ENCODE data around the gene INPP5E. TPM values are rescaled to one million over a fixed set of nuclear protein-coding genes. Genes with fewer than 3 reads are reported as not detected.

The INPP5E gene
- total RNA-seq, 1 donor from 2014 or later = 4.8 TPM

DNA sequence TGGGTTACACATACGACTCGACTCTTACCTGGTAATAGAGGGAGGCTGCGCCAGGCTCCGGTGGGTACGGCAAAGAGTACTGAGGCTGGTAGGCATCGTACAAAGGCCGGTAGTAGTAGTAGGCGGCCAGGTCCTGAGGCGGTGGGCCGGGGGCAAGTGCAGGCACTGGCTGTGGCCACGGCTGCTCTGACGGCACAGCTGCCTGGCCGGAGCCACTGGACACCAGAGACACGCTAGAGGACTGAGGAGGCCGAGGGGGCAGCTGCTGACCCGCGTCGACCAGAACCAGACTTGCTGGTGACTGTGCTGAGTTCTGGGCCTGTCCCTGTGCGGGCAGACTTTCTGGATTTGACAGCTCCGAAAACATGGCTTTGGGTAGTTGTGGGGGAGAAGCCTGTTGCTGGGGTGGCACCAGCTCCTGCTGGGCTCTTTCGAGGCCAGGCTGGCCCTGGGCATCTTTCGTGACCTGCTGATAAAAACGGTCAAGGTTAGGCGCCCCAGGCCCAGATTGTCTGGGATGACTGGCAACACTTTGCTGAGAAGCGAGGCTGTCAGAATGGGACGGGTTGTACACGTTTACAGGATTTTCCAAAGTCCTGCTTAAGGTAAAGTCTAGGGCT lies 34.5 kb upstream of the INPP5E start:
- DNase-seq = no peak

DNA sequence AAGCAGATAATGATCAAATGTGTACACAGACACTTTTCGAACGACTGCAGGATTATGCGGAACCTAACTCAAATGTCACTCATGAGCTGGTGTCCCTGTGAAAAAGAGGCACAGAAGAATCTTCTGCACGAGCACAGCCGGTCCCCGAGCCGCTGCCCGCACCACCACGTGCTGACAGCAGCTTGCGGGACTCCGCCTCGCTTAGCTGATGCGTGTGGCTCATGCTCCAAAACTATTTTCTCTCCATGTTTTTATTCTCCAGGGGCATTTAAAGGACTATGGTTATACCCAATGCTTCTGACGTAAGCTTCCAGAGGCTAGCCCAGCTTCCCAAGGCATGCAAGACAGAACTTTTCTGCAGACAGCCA lies 33.7 kb upstream of the INPP5E start:
- DNase-seq = no peak

DNA sequence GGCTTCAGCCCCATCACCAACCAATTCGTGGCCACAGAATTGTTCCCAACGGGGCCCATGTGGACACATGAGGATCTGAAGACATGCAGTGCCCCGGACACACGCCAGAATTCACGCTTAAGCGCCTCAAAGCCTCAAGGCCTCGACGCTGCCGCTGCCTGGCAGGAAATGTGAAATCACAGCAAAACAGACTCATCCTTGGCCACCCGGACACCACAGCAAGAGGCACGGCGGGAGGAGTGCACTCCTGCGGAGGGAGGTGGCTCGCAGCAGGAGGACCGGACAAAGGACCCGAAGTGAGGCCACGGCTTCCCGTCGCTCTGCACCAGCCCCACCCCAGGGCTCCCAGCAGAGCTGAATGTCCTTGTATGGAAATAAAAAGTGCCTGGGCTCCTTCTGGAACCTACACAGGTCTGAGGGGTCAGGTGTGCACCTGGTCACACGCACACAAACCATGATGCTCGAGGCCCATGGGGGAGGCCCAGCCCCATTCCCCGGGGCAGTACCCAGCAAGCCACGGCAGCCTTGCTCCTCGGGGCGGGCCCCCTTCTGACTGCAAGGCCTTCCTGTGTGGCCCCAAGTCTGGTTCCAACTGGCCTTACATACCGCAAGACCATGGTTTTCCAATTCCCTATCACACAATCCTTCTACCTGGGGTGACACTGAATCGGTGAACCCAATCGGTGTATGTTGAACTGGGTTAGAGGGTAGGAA lies 33.2 kb upstream of the INPP5E start:
- DNase-seq = no peak

DNA sequence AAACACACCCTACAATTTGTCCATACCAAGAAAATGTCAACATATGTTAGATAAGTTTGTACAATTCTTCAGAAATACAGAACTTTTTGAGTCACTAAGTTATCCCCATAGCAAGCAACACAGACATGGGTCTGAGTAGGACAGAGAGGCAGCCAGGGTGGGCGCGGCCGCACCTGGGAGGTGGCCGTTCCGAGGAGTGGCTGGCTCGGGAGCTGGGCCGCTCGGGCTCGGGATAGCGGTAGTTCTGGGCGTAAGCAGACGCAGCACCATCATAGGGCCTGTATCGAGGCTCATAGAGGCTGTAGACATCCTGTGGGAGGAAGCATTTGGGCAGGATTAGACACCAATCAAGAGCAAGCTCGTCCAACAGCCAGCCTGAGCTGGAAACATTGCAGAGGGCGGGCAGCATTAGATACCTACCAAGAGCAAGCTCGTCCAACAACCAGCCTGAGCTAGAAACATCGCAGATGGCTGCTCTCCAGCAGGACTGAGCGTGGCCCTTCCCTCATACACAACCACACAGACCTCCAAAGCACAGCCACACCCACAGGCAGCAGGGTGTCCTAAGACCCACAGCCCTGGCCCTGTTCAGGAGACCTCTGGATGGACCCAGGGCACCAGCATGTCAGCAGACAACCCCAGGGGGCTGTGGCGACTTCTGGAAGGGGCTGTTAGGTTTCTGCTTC lies 32.3 kb upstream of the INPP5E start:
- no peak for DNase-seq

DNA sequence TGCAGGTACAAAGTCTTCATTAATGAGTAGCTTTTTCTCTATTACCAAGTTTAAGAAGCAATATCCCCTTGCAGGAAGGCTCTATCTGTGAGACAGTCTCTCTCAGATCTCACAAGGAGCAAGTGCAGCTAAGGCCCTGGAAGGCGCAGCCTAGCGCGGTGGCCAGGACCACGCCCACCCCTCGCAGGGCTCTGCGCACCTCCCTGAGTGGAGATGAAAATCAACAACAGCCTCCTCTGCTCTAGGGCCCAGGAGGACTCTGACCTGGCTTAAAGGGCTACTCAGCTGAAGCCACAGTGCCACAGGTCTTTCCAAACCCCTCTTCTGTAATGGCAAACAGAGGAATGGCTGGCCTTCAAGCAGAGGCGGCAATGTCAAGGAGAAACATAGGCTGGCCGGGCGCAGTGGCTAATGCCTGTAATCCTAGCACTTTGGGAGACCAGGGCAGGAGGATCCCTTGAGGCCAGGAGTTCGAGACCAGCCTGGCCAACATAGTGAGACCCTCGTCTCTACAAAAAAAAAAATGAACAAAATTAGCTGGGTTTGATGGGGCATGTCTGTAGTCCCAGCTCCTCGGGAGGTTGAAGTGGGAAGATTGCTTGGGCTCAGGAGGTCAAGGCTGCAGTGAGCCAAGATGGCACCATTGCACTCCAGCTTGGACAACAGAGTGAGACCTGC lies 31.3 kb upstream of the INPP5E start:
- no peak for DNase-seq

DNA sequence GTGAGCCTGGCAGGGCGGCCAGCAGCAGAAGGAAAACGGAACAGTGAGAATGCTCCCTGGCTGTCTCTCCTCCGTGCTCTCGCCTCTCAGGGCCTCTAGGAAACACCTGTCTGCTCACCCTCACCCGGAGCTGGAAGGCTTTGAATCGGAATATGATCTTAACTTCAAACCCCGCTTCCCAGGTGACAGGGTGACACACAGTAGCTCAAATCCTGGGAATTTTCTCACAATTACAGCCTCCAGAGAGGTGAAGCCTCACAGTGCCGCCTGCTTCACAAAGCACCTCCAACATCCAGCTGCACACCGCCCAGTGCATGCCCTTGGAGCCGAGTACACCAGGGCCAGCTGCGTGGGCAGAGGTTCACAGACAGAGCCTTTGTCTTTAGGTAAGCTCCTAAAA lies 30.7 kb upstream of the INPP5E start:
- no peak for DNase-seq

DNA sequence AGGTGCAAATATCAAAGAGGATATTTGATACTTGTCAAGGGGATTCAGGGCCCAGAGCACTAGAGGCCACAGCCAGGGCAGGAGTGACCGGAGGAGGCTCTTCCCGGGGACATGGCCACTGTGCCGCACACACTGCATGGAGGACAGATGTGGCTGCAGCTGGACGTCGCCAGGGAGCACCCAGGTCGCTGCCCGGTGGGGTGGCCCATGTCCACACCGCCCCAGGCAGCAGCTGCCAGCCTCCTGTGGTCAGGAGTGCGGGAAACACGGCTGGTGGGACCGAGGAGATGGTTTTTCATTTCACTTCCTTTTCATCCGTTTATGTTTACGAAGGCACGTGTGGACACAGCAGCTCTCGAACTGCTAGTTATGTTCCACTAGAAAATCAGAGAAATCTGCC lies 28.1 kb upstream of the INPP5E start:
- no peak for DNase-seq

DNA sequence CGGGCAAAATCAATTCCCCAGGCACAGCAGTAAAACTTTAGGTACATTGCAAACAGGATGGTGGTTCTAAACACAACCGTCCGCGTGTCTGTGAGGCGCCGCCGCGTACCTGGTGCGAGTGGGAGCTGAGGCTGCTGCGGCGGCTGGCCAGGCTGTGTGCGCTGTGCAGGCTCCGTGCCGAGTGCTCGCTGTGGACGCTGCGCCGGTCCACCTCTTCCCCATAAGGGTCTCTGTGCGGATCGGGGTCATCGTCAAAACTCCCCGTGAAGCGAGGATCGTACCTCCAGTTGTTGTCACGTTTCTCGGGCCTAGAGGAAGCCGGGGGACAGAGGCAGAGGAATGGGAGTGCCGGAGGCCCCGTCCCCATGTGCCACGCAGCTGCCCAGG lies 26.5 kb upstream of the INPP5E start:
- no peak for DNase-seq

DNA sequence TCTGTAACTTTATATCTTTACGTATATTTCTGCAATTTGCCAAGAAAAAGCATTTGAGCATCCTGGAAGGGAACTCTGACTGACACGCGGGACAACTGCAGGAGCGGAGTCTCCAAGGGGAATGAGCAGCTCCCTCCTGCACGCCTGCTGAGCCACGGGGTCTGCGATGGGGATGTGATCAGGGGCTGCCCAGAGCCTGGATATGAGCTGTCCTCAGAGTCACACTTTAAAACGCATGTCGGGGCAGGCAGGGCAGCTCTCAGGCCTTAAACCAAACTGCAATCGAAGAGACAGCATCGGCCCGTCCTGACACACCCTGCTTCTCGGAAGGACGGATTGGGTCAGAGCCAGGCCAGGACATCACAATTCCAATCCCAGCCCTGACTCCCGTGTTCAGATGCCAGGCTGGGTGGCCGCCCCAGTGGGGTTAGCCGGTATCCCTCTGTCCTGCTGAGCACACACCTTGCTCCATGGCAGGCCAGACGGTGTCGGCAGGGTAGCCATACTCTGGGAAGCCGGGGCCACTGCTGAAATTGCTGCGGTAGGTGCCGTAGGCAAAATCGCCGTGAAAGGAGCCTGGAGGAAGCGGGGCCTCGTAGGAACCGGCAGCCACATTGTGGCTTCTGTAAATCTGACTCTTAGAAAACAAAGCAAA lies 26.0 kb upstream of the INPP5E start:
- no peak for DNase-seq

DNA sequence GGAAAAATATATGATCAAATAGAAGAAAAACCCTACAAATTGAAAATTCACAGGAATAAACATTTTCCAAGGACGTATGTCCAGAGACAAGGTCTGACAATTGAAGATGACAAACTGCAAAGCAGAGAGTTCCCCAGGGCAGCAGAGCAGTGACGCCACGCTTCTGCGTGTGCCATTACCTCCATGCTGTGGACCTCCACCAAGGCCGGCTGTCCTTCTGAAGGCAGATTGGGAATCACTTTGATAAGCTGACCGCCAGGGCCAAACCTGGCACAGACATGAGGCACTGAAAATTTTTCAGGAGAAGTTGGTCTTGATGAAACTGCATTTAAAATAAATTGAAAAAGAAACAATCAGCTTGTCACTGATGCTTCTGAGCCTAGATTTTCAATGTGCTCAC lies 24.6 kb upstream of the INPP5E start:
- no peak for DNase-seq

DNA sequence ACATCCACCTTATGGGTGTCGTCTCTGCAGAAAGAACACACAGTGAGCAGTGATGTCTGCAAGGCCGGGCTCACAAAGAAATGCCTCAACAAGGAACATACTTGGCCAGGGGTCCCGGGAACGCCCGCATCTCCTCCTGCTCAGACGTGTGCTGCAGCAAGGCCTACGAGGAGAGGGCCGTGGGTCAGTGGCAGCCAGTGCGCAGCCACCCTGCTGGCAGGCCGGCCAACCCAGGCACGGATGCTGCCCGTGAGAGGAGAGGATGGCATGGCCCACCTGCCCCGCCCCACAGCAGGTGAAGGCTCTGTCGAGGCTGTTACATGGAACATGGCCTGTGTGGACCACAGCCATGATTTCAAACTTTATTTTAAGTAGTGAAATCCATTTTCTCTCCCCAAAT lies 23.9 kb upstream of the INPP5E start:
- no peak for DNase-seq

DNA sequence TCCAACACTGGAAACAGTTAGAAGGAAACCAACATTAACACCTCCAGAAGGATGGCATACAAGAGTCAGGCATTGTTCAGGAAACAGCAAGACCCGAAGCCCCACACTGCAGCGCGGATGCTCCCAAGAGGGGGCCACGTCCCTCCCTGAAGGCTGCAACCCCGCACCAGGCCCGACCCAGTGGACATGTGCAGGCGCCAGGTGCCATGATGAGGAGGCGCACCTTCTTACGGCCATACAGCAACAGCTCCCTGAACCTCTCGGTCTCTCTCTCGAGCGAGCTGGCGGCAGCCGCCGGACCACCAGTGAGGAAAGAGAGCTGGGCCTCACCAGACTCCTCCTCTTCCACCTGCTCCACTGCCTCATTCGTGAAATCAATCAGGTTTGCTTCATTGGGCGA lies 23.0 kb upstream of the INPP5E start:
- no peak for DNase-seq

DNA sequence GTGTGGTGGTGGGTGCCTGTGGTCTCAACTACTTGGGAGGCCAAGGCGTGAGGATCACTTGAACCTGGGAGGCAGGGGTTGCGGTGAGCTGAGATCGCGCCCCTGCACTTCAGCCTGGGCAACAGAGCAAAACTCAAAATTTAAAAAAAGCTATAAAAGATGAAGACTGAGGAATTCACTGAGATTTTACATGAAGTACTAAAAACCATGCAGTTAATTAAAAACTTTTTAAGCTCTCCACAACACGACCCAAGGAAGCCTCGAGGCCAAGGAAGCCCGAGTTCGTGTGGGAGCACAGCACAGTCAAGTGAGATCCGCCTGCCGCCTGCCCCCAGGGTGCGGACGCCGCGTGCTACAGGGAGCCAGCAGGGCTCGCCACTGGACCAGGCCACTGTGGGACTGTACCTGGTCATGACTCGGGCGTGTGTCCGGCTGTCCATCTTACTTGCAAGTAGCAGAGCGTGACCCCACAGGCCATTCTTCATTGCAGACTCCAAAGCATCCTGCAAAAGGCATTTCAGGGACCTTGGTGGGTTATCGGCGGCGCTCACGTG lies 21.2 kb upstream of the INPP5E start:
- no peak for DNase-seq

DNA sequence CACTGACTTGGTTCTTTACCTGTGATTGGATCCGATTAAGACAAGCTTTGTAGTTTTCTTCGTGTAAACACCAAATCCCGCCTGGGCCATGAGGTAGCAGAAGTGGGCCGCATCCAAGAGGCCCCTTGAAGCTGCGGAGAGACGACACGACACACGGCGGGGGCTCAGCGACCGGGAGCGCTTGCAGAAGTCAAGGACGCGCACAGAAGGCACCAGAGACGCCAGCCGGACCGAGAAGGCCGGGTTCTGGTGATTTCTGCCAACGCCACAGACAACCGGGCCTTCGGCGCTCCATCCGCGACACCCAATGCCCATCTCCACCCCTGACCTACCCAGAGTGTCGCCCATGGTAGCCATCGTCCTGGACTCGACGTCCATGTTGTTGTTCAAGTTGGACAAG lies 19.8 kb upstream of the INPP5E start:
- DNase-seq = no peak

DNA sequence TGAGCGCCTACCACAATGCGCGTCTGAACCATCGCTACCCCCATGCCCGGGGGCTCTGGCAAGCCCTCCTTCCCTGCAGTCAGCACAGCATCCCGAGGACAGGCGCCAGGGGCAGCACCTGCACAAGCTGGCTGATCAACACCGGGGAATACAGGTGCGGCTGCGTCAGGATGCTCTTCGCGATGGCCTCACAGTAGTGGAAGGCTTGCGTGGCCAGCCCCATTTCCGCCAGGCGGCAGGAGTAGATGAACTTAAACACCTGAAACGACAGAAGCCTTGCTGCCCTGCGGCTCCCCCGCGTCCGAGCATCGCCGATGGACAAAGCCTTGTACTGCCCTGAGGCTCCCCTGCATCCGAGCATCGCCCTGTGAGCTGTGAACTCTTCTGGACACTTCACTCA lies 17.7 kb upstream of the INPP5E start:
- DNase-seq = no peak

DNA sequence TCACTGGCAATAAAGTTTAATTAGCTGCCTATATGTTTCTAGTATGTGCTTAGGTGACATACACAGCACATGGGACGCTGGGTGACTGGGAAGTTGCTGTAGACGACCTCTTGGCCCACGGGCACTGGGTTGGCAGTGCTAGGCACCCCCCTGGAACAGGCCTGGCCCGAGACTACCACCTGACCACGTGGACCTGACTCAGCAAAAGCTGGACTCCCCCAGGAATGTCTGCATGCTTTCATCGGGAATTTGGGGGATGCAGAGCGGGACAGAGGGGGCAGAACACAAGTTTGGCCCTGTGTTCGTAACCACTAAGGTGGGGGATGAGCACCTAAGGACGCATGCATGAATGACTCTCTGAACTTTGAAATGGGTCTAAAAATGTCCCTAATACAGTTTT lies 16.6 kb upstream of the INPP5E start:
- no peak for DNase-seq

DNA sequence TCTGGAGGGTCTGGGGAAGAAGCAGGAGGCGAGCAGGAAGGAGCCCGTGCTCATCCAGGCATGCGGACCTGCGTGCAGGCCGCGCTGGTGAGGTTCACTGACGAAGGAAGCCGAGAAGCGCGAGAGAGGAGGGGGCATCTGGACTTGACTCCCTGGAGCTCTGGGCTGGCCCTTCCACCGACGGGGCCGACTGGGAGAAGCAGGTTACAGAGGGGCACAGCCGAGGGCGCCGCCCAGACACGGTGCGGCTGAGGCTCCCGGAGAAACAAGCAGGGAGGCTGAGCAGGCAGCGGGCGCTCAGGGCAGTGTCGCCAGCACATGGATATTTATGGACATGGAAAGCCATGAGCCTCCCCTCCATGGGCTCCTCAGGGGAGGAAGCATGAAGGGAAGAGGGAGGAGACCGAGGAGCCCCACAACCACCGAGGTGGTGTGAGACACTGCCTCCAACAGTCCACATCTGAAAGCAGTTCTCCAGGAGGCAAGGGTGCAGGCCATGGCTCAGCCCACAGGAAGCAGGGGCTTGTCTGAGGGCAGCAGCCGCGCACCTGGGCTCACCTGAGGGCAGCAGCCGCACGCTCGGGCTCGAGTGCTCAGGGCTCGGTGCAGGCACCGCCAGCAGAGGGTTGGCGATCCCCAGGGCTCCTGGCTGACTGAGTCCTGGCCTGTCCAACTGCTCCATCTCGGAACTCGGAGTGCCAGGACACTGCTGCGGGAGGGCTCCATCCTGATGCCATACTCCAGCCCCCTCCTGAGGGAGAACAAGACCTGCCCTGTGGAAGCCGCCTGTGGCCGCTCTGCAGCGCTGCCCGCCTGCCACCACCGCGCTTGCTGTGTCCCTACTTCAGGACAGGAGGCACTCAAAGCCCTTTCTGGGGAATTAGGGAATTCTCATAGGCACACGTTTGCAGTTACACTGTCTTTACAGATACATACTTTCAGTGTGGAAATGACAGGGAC lies 15.7 kb upstream of the INPP5E start:
- DNase-seq = no peak

DNA sequence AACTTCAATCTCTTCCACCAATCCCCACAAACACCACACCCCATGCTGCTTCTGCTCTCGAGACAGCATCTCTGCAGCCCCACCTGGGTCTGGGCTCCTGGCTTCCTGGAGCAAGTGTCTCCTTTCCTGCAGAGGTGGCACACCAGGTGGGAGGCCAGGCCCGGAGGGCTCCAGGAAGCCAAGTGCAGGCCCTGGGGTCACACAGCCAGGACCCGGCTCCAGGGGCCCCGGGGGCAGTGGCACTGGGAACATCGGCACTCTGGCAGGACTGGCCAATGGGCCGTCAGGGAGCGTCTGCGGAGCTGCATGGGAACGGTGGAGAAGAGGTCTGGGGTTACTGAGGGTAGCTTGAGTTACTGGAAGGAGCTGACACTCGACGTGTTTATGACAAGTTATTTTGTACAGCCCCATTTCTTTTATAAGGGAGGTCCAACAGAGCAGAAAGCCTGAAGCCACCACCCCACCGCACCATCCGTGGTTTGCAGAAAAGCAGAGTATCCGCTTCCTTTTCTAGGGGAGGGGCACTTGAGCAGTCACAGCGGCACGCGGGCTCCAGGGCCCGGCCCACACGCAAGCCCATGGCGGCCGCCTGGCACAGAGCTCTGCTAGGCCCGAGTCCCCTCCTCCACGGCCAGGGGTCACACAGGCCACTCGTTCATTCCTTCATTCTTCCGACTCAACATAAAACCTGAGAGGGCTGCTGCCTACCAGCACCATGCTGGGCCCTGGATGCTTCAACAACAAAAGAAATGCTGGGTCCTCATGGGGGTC lies 14.6 kb upstream of the INPP5E start:
- no peak for DNase-seq

DNA sequence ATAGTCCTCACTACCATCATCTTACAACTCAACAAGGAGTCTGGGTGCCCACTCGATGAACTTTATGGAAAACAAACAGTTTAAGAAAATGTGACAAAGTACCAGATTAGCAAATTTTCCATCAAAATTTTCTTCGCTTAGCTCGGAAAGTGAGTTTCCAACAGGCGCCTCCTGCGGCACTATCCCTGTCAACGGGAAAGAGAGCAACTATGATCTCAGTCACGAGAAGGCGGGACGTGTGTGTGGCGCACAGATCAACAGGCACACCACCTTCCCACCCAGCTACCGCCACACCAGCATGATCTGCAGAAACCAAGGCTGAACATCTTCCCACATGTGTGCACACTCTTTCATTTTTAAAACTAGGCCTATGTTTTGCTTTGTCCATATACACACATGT lies 13.7 kb upstream of the INPP5E start:
- no peak for DNase-seq

DNA sequence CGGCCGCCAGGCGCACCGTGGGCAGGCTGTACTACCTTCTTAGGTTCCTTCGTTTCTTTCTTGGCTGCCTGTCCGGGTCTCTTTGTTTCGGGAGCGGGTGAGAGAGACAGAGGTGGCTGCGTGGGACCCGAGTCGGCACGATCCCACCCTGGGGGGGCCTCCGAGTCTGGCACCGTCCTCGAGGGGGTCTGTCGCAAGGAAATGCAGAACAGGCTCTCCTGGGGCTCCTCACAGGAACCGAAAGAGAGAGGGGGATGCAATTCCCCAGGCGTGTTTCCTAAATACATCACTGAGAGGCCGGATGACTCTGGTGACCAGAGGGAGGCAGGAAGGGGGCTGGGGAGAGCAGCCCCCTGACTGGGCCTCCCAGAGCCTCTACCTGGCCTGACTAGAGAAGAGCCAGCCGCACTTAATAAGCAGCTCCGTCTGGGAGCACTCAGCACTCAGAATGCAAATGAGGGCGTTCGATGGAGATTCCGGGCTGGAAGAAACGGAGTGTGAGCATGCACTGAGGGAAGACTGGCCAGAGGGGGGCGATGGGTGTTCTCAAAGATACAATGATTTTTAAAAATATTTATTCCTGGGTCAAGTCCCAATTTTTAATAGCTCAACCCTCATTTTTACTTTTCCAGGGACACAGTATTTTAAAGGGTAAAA lies 11.7 kb upstream of the INPP5E start:
- DNase-seq = no peak
